ENCODE measurements around the gene MAFF.

MAFF gene

GRCh38 chr22:38204784-38205183 lies 3.0 kb downstream of the MAFF start:
- Mint-ChIP-seq H3K9me3 (no peaks in the 10 kb centered on the region), H3K36me3 (ENCODE audit: low read depth) (no peaks in the 10 kb centered on the region), H3K27ac (peak overlapping the region; percentile 42), H3K4me3 (peak overlapping the region; percentile 12), H3K27me3 (no peaks in the 10 kb centered on the region), H3K4me1 (ENCODE audit: low read depth) (peaks cover 44% of the 10 kb centered on the region)

DNA sequence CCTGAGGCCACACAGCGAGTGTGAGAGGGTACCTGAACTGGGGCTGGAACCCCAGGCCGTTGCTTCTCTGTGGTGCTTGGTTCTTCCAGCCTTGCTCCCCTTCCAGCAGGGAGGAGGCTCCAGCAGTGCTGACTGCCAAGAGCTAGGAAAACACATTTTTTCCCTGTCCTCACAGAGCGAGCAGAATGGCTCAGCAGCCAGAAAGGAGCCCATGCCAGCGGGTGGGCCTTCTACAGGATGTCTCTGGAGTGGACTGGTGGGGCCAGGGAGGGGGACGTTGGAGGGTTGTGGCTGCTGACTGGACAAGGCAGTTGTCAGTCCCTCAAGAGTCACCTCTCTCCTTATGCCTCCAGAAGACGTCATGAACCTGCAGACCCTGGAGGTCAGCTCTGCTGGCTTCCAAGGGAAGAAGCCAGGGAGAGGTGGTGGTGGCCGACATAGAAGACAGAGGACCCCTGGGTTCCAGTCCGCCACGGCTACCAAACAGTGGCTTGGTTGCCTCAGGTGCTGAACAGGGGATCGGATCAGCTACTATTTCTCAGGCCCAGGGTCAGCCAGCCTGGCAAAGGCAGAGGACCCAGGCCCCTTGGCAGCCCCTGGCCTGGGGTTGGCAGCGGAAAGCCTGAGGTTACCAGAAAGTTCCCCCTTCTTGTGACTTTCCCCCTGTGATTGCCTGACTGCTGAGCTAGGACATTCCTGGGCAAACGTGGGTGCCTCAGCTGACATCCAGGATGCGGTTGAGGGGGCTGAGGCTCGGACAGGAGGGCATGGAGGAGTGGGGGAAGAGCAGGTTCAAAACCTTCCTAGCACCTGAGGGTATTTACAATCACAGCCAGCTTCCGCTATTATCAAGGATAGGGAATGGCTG lies 3.7 kb downstream of the MAFF start:
- peaks cover 47% of the 10 kb centered on the region for H3K4me1 Mint-ChIP-seq (ENCODE audit: low read depth)
- H3K4me3 Mint-ChIP-seq = no peak overlapping the region
- H3K9me3 Mint-ChIP-seq = no peaks in the 10 kb centered on the region
- no peaks in the 10 kb centered on the region for H3K36me3 Mint-ChIP-seq (ENCODE audit: low read depth)
- no peaks in the 10 kb centered on the region for H3K27me3 Mint-ChIP-seq
- no peak overlapping the region for H3K27ac Mint-ChIP-seq

DNA sequence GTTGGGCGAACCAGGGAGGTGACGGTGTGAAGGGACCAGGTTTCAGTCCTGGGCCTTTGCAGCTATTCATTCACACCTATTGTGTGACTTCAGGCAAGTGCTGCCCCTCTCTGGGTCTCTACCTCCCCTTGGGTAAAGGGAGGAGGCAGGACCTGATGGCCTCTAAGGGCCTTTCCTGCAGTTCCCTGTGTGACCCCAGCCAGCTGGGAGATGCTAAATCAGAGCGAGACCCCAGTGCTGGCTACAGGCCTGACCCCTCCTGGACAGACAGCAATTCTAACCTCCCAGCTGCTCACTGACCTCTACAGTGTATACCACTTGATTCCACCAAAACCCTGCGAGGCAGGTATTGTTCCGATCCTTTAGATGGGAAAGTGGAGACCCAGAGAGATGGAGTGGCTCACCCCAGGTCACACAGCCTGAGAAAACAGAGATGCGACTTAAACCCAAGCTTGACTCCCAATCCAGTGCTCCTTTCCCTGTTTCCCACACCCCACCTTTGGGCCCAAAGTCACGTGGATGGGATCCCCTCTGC lies 6.2 kb downstream of the MAFF start:
- Mint-ChIP-seq H3K4me3 (no peak overlapping the region), H3K27me3 (no peaks in the 10 kb centered on the region), H3K36me3 (ENCODE audit: low read depth) (no peaks in the 10 kb centered on the region), H3K9me3 (no peaks in the 10 kb centered on the region), H3K27ac (no peak overlapping the region), H3K4me1 (ENCODE audit: low read depth) (peaks cover 34% of the 10 kb centered on the region)

GRCh38 chr22:38208551-38208968 lies 6.8 kb downstream of the MAFF start:
- no peak overlapping the region for H3K4me3 Mint-ChIP-seq
- H3K4me1 Mint-ChIP-seq (ENCODE audit: low read depth) = peaks cover 34% of the 10 kb centered on the region
- H3K36me3 Mint-ChIP-seq (ENCODE audit: low read depth) = no peaks in the 10 kb centered on the region
- no peaks in the 10 kb centered on the region for H3K9me3 Mint-ChIP-seq
- no peak overlapping the region for H3K27ac Mint-ChIP-seq
- no peaks in the 10 kb centered on the region for H3K27me3 Mint-ChIP-seq

- H3K36me3 Mint-ChIP-seq (ENCODE audit: low read depth) = peaks cover 11% of the 10 kb centered on the region
- H3K27me3 Mint-ChIP-seq = no peaks in the 10 kb centered on the region
- H3K9me3 Mint-ChIP-seq = no peaks in the 10 kb centered on the region
- H3K4me3 Mint-ChIP-seq = no peak overlapping the region
- H3K27ac Mint-ChIP-seq = no peak overlapping the region
- H3K4me1 Mint-ChIP-seq (ENCODE audit: low read depth) = peaks cover 29% of the 10 kb centered on the region
These were observed 9.8 kb downstream of the MAFF start for GRCh38 chr22:38211556-38211955.

GRCh38 chr22:38212442-38212841 lies 10.6 kb downstream of the MAFF start:
- H3K9me3 Mint-ChIP-seq = no peaks in the 10 kb centered on the region
- peaks cover 29% of the 10 kb centered on the region for H3K4me1 Mint-ChIP-seq (ENCODE audit: low read depth)
- H3K4me3 Mint-ChIP-seq = no peak overlapping the region
- no peaks in the 10 kb centered on the region for H3K27me3 Mint-ChIP-seq
- no peak overlapping the region for H3K27ac Mint-ChIP-seq
- peaks cover 12% of the 10 kb centered on the region for H3K36me3 Mint-ChIP-seq (ENCODE audit: low read depth)

DNA sequence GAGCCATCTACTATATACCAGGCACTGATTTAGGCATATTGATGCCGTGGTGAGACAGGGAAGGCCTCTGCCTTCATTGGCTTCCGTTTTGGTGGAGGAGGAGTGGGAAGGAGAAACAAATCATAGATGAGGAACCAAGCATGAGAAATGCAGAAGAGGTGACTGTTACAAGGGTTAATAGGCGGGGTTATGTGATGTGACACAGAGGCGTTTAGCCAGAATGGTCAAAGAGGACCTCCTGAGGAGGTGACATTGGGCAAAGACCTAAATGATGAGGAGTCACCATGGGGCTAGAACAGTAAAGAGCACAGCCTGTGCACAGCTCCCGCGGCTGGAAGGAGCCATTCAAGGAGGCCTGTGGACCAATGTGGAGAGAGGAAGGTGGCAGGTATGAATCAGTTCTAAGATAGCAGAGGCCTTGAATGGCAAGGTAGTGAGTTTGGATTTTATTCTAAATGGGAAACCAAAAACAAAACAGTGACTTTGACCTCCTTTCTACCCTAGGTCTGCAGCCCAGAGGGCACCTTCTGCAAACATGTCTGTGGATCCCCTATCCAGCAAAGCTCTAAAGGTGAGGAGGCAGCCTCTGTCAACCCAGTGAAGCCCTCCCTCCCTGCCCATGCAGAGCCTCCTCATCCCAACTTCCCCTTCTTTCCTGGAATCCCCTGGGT lies 11.7 kb downstream of the MAFF start:
- peaks cover 33% of the 10 kb centered on the region for H3K4me1 Mint-ChIP-seq (ENCODE audit: low read depth)
- H3K27me3 Mint-ChIP-seq = no peaks in the 10 kb centered on the region
- H3K36me3 Mint-ChIP-seq (ENCODE audit: low read depth) = peaks cover 12% of the 10 kb centered on the region
- H3K9me3 Mint-ChIP-seq = no peaks in the 10 kb centered on the region
- H3K27ac Mint-ChIP-seq = peak overlapping the region; percentile 27
- H3K4me3 Mint-ChIP-seq = no peak overlapping the region

DNA sequence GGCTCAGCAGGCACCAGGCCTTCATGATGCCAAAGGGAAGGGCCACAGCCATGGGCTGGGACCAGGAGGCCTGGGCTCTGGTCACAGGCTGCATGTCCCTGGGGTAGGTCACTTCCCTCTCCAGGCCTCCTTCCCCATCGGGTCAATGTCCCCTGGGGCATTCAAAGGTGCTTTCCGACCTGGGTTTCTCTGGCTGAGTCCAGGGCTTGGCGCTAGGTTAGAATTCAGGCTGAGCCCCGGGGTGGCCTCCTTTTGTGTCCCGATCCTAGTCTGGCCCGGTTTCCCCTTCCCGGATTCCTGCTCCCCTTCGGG lies 12.2 kb downstream of the MAFF start:
- Mint-ChIP-seq H3K27ac (no peak overlapping the region), H3K27me3 (no peaks in the 10 kb centered on the region), H3K4me3 (no peak overlapping the region), H3K36me3 (ENCODE audit: low read depth) (peaks cover 12% of the 10 kb centered on the region), H3K9me3 (no peaks in the 10 kb centered on the region), H3K4me1 (ENCODE audit: low read depth) (peaks cover 35% of the 10 kb centered on the region)

- Mint-ChIP-seq H3K4me3 (no peak overlapping the region), H3K4me1 (ENCODE audit: low read depth) (peaks cover 40% of the 10 kb centered on the region), H3K27ac (no peak overlapping the region)
These were observed 12.7 kb downstream of the MAFF start for GRCh38 chr22:38214302-38215056.

DNA sequence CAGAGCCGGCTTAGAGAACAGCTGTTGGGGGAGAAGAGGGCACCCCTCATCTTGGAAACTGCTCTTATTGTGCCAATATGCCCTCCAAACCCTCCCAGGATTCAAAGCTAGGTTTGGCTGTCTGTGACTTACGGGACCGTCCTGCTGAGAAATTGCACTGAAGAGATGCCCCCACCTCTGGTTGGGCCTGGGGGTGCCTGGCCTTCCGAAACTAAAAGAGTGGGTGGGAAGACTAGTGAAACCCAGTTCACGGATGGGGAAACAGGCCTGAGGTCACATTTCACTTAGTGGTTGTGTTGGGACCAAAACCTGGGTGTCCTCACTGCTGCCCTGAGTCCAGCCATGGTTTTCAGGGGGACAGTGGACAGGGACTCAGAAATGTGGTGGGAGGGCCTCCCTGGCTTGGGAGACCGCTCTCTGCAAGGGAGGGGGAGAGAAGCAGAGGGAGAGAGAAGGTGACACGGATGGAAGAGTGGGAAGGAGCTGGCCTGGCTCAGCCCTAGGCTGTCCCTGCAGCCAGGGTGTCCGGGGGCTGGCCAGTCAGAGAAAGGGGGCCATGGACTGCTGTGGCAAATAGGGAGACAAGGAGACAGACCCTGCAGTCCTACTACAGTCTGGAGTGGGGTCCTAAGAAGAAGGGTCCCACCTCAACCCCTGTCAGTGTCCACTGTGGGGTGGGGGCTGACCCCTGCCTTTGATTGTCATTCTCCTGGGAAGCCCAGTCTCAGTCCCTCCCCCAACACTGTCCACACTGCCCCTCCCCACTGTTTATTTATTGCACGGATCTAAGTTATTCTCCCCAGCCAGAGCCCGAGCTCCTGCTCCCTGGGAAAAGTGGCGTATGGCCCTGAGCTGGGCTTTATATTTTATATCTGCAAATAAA lies 13.6 kb downstream of the MAFF start:
- Mint-ChIP-seq H3K36me3 (ENCODE audit: low read depth) (peaks cover 12% of the 10 kb centered on the region), H3K4me3 (no peak overlapping the region), H3K4me1 (ENCODE audit: low read depth) (peaks cover 35% of the 10 kb centered on the region), H3K27me3 (no peaks in the 10 kb centered on the region), H3K27ac (no peak overlapping the region), H3K9me3 (no peaks in the 10 kb centered on the region)

More at GRCh38 chr22:38214302-38215056, 12.7 kb downstream of the MAFF start:
- Mint-ChIP-seq H3K36me3 (ENCODE audit: low read depth) (peaks cover 12% of the 10 kb centered on the region), H3K9me3 (no peaks in the 10 kb centered on the region), H3K27me3 (no peaks in the 10 kb centered on the region)

DNA sequence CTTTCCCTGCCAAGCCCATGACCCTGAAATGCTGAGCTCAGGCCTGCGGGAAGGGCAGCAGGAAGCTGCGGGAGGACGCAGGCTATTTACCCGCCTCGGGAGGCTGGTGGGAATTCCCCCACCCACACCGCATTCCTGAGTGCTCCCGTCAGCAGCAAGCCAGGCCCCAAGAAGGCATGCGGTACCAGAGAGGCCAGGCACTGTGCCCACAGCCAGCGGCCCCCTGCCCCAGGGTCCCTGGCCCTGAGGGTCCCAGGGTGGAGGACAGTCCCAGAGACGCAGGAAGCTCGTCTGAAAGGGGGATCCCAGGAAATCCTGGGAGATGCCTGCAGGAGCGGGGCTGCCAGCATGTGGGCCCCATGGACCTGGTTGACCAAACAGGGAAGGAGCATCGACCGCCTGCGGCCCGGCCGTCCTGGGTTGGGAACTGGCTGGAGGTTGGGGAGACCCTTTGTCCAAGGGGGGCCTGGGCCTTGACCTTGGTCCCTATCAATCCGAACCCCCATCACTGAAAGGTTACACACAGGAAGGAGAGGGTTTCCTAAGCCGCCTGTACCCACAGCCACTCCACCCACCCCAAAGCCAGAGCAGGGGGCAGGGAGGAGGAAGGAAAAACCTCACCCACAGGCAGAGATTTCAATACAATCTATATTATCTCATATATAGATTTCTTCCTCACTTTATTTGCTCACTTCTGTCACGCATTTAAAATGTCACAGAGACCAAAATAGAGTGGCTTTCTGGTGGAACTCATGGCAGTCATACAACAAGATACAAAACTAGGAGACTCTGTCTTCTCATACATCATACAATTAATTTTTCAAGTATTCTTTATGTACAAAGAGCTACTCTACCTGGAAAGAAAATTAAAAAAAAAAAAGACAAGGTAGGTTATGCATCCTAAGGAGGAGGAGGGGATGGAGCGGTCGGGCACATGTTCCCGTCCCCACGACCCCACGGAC lies 17.1 kb downstream of the MAFF start:
- H3K4me3 Mint-ChIP-seq = no peak overlapping the region
- H3K9me3 Mint-ChIP-seq = no peaks in the 10 kb centered on the region
- peaks cover 25% of the 10 kb centered on the region for H3K4me1 Mint-ChIP-seq (ENCODE audit: low read depth)
- H3K36me3 Mint-ChIP-seq (ENCODE audit: low read depth) = peaks cover 15% of the 10 kb centered on the region
- no peaks in the 10 kb centered on the region for H3K27me3 Mint-ChIP-seq
- H3K27ac Mint-ChIP-seq = peak overlapping the region; percentile 73

- Mint-ChIP-seq H3K27ac (no peak overlapping the region), H3K27me3 (no peaks in the 10 kb centered on the region), H3K4me1 (ENCODE audit: low read depth) (peaks cover 23% of the 10 kb centered on the region), H3K36me3 (ENCODE audit: low read depth) (peaks cover 15% of the 10 kb centered on the region), H3K9me3 (no peaks in the 10 kb centered on the region), H3K4me3 (no peak overlapping the region)
These were observed 17.8 kb downstream of the MAFF start for GRCh38 chr22:38219632-38220031.

DNA sequence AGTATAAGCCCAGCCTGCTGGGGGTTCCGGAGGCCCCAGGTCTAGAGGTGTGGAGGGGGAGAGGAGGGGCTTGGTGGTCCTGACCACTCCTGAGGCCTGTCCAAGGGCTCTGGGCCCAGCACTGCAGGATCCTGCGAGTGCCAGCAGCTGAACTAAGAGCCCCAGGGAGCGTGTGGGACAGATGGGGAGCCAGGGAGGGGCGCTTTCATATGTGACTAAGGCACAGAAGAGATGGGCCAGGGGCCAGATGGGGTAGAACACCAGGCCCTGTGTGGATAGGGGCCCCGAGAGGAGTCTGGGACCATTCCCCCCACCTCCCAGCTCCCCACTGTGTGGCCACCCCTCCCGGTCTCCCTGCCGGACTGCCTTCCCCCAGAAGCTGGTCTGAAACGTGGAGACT lies 18.4 kb downstream of the MAFF start:
- H3K36me3 Mint-ChIP-seq (ENCODE audit: low read depth) = peaks cover 11% of the 10 kb centered on the region
- H3K4me1 Mint-ChIP-seq (ENCODE audit: low read depth) = peaks cover 19% of the 10 kb centered on the region
- no peak overlapping the region for H3K4me3 Mint-ChIP-seq
- no peak overlapping the region for H3K27ac Mint-ChIP-seq
- H3K27me3 Mint-ChIP-seq = no peaks in the 10 kb centered on the region
- H3K9me3 Mint-ChIP-seq = no peaks in the 10 kb centered on the region

Data from stimulated activated naive CD8-positive, alpha-beta T cell treated with anti-CD3 and anti-CD28 coated beads, Interleukin-15, Interleukin-2, amounts not matched to agents 100 ng/mL and 50 ng/mL, for 24 hours (primary cell).